Stimulated activated naive CD4-positive, alpha-beta T cell treated with Interleukin-2 at 50 U/mL for 16 hours (primary cell): ENCODE measurements around the gene LRRC75A.
"Not testable (repeated sequence)": the region's sequence is repeated elsewhere in the genome, so short reads cannot be mapped to it uniquely, and the experiment has no call there.

Experiments
- DNase-seq: peaks from one replicate; lab custom pipeline; 2025; lab: John Stamatoyannopoulos, UW

LRRC75A gene

DNA sequence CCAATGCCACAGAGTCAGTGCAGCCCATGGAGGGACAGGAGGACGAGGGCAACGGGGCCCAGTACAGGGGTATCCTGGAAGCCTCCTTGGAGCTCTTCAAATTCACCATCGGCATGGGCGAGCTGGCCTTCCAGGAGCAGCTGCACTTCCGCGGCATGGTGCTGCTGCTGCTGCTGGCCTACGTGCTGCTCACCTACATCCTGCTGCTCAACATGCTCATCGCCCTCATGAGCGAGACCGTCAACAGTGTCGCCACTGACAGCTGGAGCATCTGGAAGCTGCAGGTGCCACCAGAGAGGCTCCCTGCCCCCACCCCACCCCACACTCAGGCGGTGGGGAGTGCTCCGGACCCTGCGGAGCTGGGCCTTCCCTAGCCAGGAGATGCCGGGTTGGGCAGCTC, 60.0 kb downstream of the LRRC75A start:
- DNase-seq = no peak

DNA sequence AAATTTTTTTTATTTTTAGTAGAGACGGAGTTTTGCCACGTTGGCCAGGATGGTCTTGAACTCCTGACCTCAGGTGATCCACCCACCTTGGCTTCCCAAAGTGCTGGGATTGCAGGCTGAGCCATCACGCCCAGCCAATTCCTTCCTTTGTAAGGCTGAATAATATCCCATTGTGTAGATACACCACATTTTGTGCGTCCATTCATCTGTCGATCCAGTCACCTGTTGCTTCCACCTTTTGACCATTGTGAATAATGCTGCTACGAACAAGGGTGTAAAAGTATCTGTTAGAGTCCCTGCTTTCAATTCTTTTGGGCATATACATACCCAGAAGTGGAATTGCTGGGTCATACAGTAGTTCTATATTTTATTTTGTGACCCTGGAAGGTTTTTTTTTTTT, 61.3 kb downstream of the LRRC75A start:
- no peak for DNase-seq

DNA sequence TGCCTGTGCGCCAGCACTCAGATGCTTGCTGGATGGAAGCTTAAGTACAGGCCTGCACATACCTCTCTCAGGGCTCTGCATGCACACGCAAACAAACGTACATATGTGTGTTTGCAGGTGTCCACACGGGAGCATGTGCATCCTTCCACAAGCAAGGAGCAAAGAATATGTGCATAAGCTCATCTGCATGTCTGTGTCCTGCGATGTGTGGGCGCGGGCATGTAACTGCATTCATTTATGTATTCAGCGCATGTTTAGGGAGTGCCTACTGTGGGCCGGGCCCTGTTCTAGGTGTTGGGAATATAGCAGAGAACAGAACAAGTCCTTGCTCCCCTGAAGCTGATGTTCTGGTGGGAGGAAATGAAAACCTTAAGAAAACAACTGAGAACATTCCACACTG, 62.9 kb downstream of the LRRC75A start:
- no peak for DNase-seq

GRCh38 chr17:16428098-16428882, 63.7 kb downstream of the LRRC75A start:
- peak; percentile 28 for DNase-seq

DNA sequence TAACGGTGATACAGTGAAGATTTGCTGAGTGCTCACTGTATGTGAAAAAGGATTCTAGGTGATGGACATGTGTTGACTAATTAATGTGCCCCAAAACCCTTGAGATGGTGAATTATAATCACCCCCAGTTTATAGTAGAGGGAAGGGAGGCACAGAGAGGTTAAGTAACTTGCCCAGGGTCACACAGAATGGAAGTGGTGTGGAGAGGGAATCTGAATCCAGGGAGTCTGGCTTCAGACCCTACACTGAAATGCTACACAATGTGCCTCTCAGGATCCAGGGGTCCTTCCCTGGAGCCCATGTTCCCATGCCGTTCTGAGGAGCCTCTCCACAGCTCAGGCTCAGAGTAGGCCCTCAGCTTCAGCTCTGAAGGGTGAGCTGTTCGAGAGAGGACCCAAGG, 65.0 kb downstream of the LRRC75A start:
- no peak for DNase-seq

- no peak for DNase-seq
Observed at GRCh38 chr17:16425698-16426659, 66.0 kb downstream of the LRRC75A start.

DNA sequence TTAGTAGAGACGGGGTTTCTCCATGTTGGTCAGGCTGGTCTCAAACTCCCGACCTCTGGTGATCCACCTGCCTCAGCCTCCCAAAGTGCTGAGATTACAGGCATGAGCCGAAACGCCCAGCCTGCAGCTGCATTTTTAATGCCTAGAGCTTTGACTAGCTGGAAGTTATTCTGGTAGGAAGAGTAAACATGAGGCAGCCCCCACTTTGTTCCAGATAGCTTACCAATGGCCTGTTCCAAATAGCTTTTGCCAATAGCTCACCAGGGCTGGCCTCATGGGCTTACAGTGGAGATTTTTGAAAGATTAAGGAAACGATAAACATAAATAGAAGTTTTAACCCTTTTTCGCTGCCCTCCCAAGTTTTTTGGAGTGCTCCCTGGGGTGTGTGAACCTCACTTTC, 66.8 kb downstream of the LRRC75A start:
- no peak for DNase-seq

GRCh38 chr17:16423226-16423872, 68.6 kb downstream of the LRRC75A start:
- no peak for DNase-seq

GRCh38 chr17:16422416-16422815, 69.6 kb downstream of the LRRC75A start:
- DNase-seq = no peak

GRCh38 chr17:16419929-16420271, 72.1 kb downstream of the LRRC75A start:
- DNase-seq = peak; percentile 43

DNA sequence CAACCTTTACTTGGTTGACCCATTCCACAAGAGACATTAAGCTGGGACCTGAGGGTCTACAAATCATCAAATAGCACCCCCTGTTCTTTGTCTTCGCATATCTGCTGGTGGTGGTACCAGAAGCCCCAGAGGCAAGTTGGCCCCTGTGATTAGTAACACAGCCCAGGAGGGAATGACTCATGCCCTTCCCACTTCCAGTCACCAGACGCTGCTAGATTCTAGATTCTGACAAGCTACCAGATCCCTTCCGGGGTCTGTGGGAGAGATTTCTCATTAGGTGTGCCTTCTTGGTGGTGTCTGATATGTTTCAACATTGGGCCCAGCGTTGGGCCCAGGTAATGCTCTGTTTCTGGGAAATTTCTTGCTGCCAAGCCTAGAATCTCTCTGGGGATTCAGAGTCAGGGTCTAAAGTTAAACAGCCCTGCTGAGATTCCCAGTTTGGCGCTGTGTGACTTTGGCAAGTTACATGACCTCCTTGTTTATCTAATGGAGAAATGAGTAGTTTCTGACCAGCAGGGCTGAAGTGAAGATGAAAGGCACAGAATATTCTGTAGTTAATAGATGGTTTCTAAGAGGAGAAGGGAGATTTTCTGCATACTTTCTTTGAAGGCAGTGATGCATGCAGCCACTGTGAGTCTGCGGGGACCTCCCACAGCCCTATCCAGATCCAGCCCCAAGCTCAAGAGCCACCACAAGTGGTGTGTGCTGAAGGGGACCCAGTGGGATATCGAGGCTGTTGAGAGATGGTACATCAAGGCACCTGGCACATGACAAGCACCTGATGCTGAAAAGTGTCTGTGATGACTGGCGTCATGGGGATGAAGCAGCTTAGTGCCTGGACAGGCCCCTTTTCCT, 72.7 kb downstream of the LRRC75A start:
- peak; percentile 72 for DNase-seq

GRCh38 chr17:16418685-16419068, 73.3 kb downstream of the LRRC75A start:
- DNase-seq = no peak

DNA sequence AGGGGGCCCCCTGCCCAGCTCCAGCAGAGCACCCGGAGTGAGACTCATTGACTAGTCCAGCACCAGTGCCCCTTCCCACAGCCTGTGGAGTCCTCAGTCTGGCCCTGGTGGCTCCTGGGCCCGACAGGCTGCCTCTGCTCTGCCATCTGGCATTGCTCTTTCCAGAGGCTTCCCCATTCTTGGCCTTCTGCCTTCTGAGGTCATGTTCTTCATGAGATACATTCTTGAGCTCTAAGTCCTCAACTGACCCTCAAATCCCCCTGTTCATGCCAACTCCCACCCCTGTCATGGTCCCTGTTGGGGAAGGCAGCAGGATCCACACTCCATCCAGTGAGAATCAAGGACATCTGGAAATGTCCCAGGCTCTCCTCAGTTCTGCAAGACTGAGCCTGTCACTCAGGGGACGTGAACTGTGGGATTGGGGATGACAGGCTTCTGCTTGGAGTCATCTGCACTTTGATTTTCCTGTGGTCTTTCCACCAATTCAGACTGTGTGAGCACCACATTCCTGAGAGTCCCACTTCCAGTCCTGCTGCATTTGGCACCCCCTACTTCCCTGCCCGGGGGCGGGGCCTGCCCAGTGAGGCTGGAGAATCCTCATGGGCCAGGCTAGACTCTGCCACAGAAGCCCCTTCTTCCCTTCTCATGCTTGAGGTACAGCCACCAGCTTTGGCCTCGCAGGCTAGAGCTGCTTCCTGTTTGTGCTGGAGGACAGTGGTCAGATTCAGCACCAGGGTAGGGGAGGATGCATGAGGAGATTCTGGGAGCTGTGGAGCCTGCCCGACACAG, 73.9 kb downstream of the LRRC75A start:
- no peak for DNase-seq

GRCh38 chr17:16417399-16417798, 74.6 kb downstream of the LRRC75A start:
- no peak for DNase-seq

DNA sequence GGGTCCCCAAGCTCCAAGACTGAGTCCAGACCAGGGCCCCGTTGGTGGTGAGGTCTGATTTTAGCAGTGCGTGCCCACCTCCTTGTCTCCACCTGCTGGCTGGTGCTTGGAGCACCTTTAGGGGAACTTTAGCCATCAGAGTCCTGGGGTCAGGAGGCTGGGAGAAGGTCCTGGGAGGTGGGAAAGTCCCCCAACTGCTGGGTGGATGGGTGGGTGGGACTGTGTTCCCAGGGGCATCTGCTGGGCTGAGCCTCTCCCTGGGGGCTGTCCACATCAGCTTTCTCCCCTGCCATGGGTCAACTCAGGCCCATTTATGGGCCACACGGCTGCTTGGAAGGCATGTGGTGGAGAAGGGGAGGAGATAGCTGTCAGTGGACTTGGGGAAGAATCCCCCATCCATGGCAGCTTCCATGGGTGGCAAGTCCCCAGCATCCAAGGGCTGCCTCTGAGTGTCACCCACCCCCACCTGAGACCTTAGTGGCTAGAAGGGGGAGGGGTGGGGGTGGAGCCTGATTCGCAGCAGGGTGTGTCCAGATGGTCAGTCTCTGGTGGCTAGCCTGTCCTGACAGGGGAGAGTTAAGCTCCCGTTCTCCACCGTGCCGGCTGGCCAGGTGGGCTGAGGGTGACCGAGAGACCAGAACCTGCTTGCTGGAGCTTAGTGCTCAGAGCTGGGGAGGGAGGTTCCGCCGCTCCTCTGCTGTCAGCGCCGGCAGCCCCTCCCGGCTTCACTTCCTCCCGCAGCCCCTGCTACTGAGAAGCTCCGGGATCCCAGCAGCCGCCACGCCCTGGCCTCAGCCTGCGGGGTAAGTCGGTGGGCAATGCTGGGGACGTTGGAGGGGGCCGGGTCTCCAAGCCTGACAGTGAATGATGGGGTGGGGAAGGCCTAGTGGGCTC, 76.7 kb downstream of the LRRC75A start, which contains the start of gene TRPV2:
Gene TRPV2 (plus strand): TSS at position 541 of the 894 bp plus-strand sequence. CDS start 2,098 bp downstream, outside the sequence.
- peak; percentile 41 for DNase-seq

GRCh38 chr17:16407911-16408588, 83.9 kb downstream of the LRRC75A start:
- no peak for DNase-seq

DNA sequence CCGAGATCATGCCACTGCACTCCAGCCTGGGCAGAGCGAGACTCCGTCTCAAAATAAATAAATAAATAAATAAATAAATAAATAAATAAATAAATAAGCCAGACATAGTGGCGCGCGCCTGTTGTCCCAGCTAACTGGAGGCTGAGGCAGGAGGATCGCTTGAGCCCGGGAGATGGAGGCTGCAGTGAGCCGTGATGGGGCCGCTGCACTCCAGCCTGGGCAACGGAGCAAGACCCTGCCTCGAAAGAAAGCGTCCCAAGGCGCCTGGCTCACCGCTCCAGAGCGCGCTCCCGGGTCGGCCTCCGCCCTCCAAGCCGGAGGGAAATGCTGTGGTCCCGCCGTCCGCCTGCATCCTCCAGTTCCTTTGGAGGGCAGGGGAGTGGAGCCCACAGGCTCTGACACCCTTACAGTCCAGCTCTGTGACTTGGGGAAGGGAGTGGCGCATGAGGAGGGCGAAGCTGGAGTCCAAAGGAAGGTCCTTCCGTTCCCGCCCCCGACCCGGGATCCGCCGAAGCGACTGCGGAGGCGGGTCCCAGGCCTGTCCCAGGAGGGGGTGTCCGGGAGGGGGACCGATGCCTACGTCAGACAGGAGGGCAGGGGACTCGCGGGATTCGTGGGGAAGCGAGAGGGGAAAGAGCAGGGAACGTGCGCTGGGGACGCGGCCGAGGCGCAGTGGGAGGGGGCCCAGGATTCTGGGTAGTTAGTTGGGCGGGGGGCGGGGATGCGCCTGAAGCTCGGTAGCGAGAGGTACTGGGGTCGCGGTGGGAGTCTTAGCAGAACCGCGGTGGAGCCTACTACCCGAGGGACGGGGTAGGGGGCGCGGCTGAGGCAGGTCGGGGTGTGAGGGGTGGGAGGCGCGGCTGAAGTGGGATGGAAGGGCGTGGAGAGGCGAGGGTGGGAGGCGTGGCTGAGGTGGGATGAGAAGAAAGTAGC, 85.0 kb downstream of the LRRC75A start:
- DNase-seq = no peak

GRCh38 chr17:16403847-16404246, 88.1 kb downstream of the LRRC75A start:
- DNase-seq = not testable (repeated sequence)
